GM12892 (cell line): ENCODE measurements around the gene HECTD4.

Experiments used
- POLR2A ChIP-seq: IDR thresholded peaks from 2 replicates; pipeline ENCODE4 v1.6.1; 2011; ENCODE audit warnings: low read depth, low read length, control low read depth
- POLR2AphosphoS5 ChIP-seq: IDR thresholded peaks from 2 replicates; pipeline ENCODE4 v1.6.1; 2011; ENCODE audit warnings: low read depth, low read length, control low read depth

GRCh38 chr12:112380663-112381405 is 1.4 kb downstream of the HECTD4 start:
- TF ChIP-seq POLR2A (no peak), POLR2AphosphoS5 (no peak)
